EH (cell line): ENCODE data around the gene ATG9B.

Experiments used
- DNase-seq: peaks from one replicate; pipeline ENCODE4 v3.0.0-alpha.2; 2015; ENCODE audit warnings: low read depth

Gene ATG9B

GRCh38 chr7:151024435-151025056 lies at the start of gene ATG9B:
Gene ATG9B, minus strand, starts transcription at chr7:151024494. Its CDS starts 71 bp downstream, at chr7:151024423.
- DNase-seq: no peak

- no peak for DNase-seq
These were observed 49.7 kb upstream of the ATG9B start for GRCh38 chr7:151073990-151074389.

GRCh38 chr7:151071032-151071866 lies 47.0 kb upstream of the ATG9B start:
- no peak for DNase-seq

GRCh38 chr7:151070574-151070960 lies 46.3 kb upstream of the ATG9B start:
- DNase-seq: no peak

GRCh38 chr7:151069841-151070573 lies 45.7 kb upstream of the ATG9B start:
- no peak for DNase-seq

GRCh38 chr7:151068069-151068773 lies 43.9 kb upstream of the ATG9B start:
- peak; percentile 87 for DNase-seq

GRCh38 chr7:151066273-151066974 lies 42.1 kb upstream of the ATG9B start:
- no peak for DNase-seq

- no peak for DNase-seq
These were observed 41.2 kb upstream of the ATG9B start for GRCh38 chr7:151065516-151065915.

- DNase-seq: no peak
These were observed 40.7 kb upstream of the ATG9B start for GRCh38 chr7:151064993-151065392.

- DNase-seq: no peak
These were observed 40.2 kb upstream of the ATG9B start for GRCh38 chr7:151064454-151064853.

- peak; percentile 68 for DNase-seq
These were observed 38.9 kb upstream of the ATG9B start for GRCh38 chr7:151063212-151063561.

GRCh38 chr7:151062399-151063211 lies 38.3 kb upstream of the ATG9B start:
- peak; percentile 73 for DNase-seq

- DNase-seq: no peak
These were observed 37.8 kb upstream of the ATG9B start for GRCh38 chr7:151062111-151062398.

- no peak for DNase-seq
These were observed 37.2 kb upstream of the ATG9B start for GRCh38 chr7:151061213-151062110.

GRCh38 chr7:151060416-151061212 lies 36.3 kb upstream of the ATG9B start:
- peak; percentile 56 for DNase-seq

GRCh38 chr7:151060113-151060415 lies 35.8 kb upstream of the ATG9B start:
- no peak for DNase-seq

- peak; percentile 72 for DNase-seq
These were observed 35.2 kb upstream of the ATG9B start, which contains the start of gene SLC4A2 for GRCh38 chr7:151059367-151060112. Gene SLC4A2, plus strand, starts transcription at chr7:151059589. Its CDS starts 2,399 bp downstream, at chr7:151061988.

GRCh38 chr7:151058781-151059366 lies 34.6 kb upstream of the ATG9B start:
- peak; percentile 35 for DNase-seq
